OCI-LY7 (cell line): ENCODE results near the gene LRG1. TPM values are rescaled to one million over a fixed set of nuclear protein-coding genes. Genes with fewer than 3 reads are reported as not detected.

Experiments used
- BruUV-seq: library from RNA; stranded (reverse); fragments of 400-500 nt; replicated peaks from 2 replicates; lab custom pipeline; 2021; lab: Mats Ljungman, UMichigan
- CTCF ChIA-PET: fragments of 300-600 bp; sonication (Branson Sonifier 250); formaldehyde crosslinking; loops from one replicate; lab custom pipeline; 2022; ENCODE audit warnings: antibody characterized with exemption; ENCODE audit not compliant: unreplicated experiment; lab: Charles Lee
- POLR2A ChIA-PET: fragments of 300-600 bp; sonication (Branson Sonifier 250); formaldehyde crosslinking; loops from one replicate; lab custom pipeline; 2022; ENCODE audit warnings: antibody characterized with exemption; lab: Charles Lee
- DNase-seq: peaks from one replicate; pipeline ENCODE4 v3.0.0-alpha.2; 2015; ENCODE audit warnings: low spot score
- H2AFZ ChIP-seq: fragments of 200-600 bp; sonication (generic), shearing (Covaris generic); 2 replicates; pipeline ENCODE4 v1.6.1; 2014; ENCODE audit warnings: mild to moderate bottlenecking, antibody characterized with exemption, low read length, moderate library complexity
- H3K27ac ChIP-seq: fragments of 200-600 bp; sonication (generic); 2 replicates; pipeline ENCODE4 v1.5.1; 2014; ENCODE audit warnings: mixed run types, low read depth, mild to moderate bottlenecking, moderate library complexity, low read length, inconsistent platforms; ENCODE audit not compliant: poor library complexity, severe bottlenecking
- H3K36me3 ChIP-seq: fragments of 200-600 bp; sonication (generic); 2 replicates; pipeline ENCODE4 v1.6.1; 2014; ENCODE audit warnings: mild to moderate bottlenecking, antibody characterized with exemption, low read length, moderate library complexity, mixed read lengths; ENCODE audit not compliant: insufficient read depth
- H3K4me1 ChIP-seq: fragments of 200-600 bp; sonication (generic); 2 replicates; pipeline ENCODE4 v1.5.1; 2014; ENCODE audit warnings: mild to moderate bottlenecking, low read length; ENCODE audit not compliant: insufficient read depth, poor library complexity, severe bottlenecking
- H3K4me2 ChIP-seq: fragments of 200-600 bp; sonication (generic); 2 replicates; pipeline ENCODE4 v1.6.1; 2014; ENCODE audit warnings: mild to moderate bottlenecking, low read length
- H3K4me3 ChIP-seq: fragments of 200-600 bp; sonication (generic); 2 replicates; pipeline ENCODE4 v1.5.1; 2014; ENCODE audit warnings: mild to moderate bottlenecking, low read depth, low read length; ENCODE audit not compliant: poor library complexity, severe bottlenecking
- H3K79me2 ChIP-seq: fragments of 200-600 bp; sonication (generic); 2 replicates; pipeline ENCODE4 v1.6.1; 2016; ENCODE audit warnings: low read depth, mild to moderate bottlenecking, low read length, moderate library complexity, mixed read lengths; ENCODE audit not compliant: insufficient read depth
- H3K9me2 ChIP-seq: fragments of 200-600 bp; sonication (generic); 2 replicates; pipeline ENCODE4 v1.6.1; 2016; ENCODE audit warnings: mild to moderate bottlenecking, low read length, mixed read lengths; ENCODE audit not compliant: insufficient read depth
- H3K9me3 ChIP-seq: fragments of 200-600 bp; sonication (generic); 2 replicates; pipeline ENCODE4 v1.6.1; 2014; ENCODE audit warnings: mild to moderate bottlenecking, mixed run types, low read length, mixed read lengths
- H4K20me1 ChIP-seq: fragments of 200-600 bp; sonication (generic); 2 replicates; pipeline ENCODE4 v1.6.1; 2014; ENCODE audit warnings: mild to moderate bottlenecking, antibody characterized with exemption, low read length, moderate library complexity, mixed read lengths; ENCODE audit not compliant: insufficient read depth
- CTCF ChIP-seq: fragments of 200-600 bp; sonication (generic); conservative IDR thresholded peaks from 2 replicates; pipeline ENCODE4 v1.5.1; 2014; ENCODE audit warnings: mild to moderate bottlenecking, antibody characterized with exemption, low read length, moderate library complexity, mixed read lengths
- EZH2phosphoT487 ChIP-seq: fragments of 200-600 bp; sonication (generic); IDR thresholded peaks from 2 replicates; pipeline ENCODE4 v1.6.1; 2018; ENCODE audit warnings: low read depth, borderline replicate concordance, mild to moderate bottlenecking, mixed run types, antibody characterized with exemption, low read length, moderate library complexity, mixed read lengths
- intact Hi-C: fragments of 100-400 bp; cut with micrococcal nuclease; formaldehyde crosslinking; loops from one replicate; pipeline ENCODE4 v1.10.0; 2022; ENCODE audit not compliant: unreplicated experiment
- total RNA-seq, 2 experiments: library from RNA; depleted of rRNA in 1 of 2; stranded (reverse); fragments of >200 nt in 1 of 2; shearing (Covaris generic) in 1 of 2; gene quantifications; 2 replicates each; pipeline ENCODE4 v1.2.3, GENCODE V29; 2014 to 2022

Gene LRG1
- total RNA-seq, 2 experiments from 2014 or later, result 1.6 to 1.9 TPM

- H3K27ac ChIP-seq, result no peak overlapping the region
- H2AFZ ChIP-seq, result no peak overlapping the region
- H3K79me2 ChIP-seq, result no peaks in the 10 kb centered on the region
- no peaks in the 10 kb centered on the region for H3K36me3 ChIP-seq
- H3K4me3 ChIP-seq, result no peak overlapping the region
- H3K4me1 ChIP-seq, result peaks cover 7% of the 10 kb centered on the region
- no TSS peak for BruUV-seq
- CTCF ChIA-PET, result no interaction called here
- DNase-seq, result no peak
- no peak overlapping the region for H3K4me2 ChIP-seq
- H3K9me2 ChIP-seq, result no peaks in the 10 kb centered on the region
- H3K9me3 ChIP-seq, result no peaks in the 10 kb centered on the region
- TF ChIP-seq EZH2phosphoT487, result no peak
- no peak for TF ChIP-seq CTCF
- POLR2A ChIA-PET, result no interaction called here
- no peaks in the 10 kb centered on the region for H4K20me1 ChIP-seq
- intact Hi-C loops, result no loop called here
Observed at GRCh38 chr19:4585556-4585955, 45.7 kb upstream of the LRG1 start.

GRCh38 chr19:4584670-4585460 is 45.0 kb upstream of the LRG1 start:
- H3K79me2 ChIP-seq, result no peaks in the 10 kb centered on the region
- TF ChIP-seq CTCF (no peak), EZH2phosphoT487 (no peak)
- H3K4me2 ChIP-seq, result peak overlapping the region; percentile 74
- H2AFZ ChIP-seq, result no peak overlapping the region
- peaks cover 7% of the 10 kb centered on the region for H3K4me1 ChIP-seq
- H4K20me1 ChIP-seq, result no peaks in the 10 kb centered on the region
- no peaks in the 10 kb centered on the region for H3K9me3 ChIP-seq
- DNase-seq, result no peak
- peak overlapping the region; percentile 62 for H3K4me3 ChIP-seq
- no TSS peak for BruUV-seq
- intact Hi-C loops, result no loop called here
- POLR2A ChIA-PET, result no interaction called here
- no peaks in the 10 kb centered on the region for H3K9me2 ChIP-seq
- CTCF ChIA-PET, result no interaction called here
- H3K36me3 ChIP-seq, result no peaks in the 10 kb centered on the region
- H3K27ac ChIP-seq, result no peak overlapping the region

- TF ChIP-seq CTCF, result no peak
- TF ChIP-seq EZH2phosphoT487, result no peak
- CTCF ChIA-PET, result no interaction called here
- intact Hi-C loops, result no loop called here
- Histone ChIP-seq H3K27ac (no peak overlapping the region), H3K9me3 (no peaks in the 10 kb centered on the region), H3K4me1 (peaks cover 7% of the 10 kb centered on the region), H3K9me2 (no peaks in the 10 kb centered on the region), H3K4me3 (peak overlapping the region; percentile 62), H3K79me2 (no peaks in the 10 kb centered on the region), H4K20me1 (no peaks in the 10 kb centered on the region), H2AFZ (no peak overlapping the region), H3K36me3 (no peaks in the 10 kb centered on the region), H3K4me2 (peak overlapping the region; percentile 74)
- POLR2A ChIA-PET, result no interaction called here
- no TSS peak for BruUV-seq
- DNase-seq, result peak; percentile 32
Observed at GRCh38 chr19:4583961-4584669, 44.3 kb upstream of the LRG1 start.
